Measurements from ENCODE around the gene FAM47E.
"Not testable (repeated sequence)": the region's sequence is repeated elsewhere in the genome, so short reads cannot be mapped to it uniquely, and the experiment has no call there.

FAM47E gene

DNA sequence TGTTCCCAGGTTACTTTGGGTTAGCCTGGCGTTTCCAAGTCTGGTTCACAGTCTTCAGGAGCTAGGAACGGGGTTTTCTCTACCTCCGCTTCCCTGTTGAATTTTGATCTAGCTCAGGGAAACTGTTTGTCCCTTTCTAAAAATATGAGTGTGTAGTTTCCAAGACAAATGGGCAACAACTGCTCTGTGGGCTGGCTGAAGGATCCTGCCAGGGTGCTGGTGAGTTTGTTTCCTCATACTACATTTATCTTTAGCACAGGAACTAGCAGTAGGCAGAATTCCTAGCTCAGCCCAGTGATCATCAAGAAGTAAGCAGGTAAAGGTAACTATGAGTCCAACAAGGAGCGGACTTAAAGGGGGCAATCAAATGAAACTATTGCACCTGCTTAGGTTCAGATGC is 13.3 kb upstream of the FAM47E start:
- TF ChIP-seq, protein P1, sequence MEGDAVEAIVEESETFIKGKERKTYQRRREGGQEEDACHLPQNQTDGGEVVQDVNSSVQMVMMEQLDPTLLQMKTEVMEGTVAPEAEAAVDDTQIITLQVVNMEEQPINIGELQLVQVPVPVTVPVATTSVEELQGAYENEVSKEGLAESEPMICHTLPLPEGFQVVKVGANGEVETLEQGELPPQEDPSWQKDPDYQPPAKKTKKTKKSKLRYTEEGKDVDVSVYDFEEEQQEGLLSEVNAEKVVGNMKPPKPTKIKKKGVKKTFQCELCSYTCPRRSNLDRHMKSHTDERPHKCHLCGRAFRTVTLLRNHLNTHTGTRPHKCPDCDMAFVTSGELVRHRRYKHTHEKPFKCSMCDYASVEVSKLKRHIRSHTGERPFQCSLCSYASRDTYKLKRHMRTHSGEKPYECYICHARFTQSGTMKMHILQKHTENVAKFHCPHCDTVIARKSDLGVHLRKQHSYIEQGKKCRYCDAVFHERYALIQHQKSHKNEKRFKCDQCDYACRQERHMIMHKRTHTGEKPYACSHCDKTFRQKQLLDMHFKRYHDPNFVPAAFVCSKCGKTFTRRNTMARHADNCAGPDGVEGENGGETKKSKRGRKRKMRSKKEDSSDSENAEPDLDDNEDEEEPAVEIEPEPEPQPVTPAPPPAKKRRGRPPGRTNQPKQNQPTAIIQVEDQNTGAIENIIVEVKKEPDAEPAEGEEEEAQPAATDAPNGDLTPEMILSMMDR (IDR thresholded peaks at IDR 0.05; ENCODE audit: low read depth, low read length, missing control alignments), result no peak
- DNase-seq, result no peak
- no peak overlapping the region for H3K27ac ChIP-seq
- no peak overlapping the region for H3K4me3 ChIP-seq (ENCODE audit: low read depth, low read length)
- in situ Hi-C loops (cut with HindIII; ENCODE audit: low pct_ligation_motif_present, low sequenced_read_pairs), result no loop called here
- no peaks in the 10 kb centered on the region for H3K27me3 ChIP-seq (replicated peaks)
- no peaks in the 10 kb centered on the region for H3K36me3 ChIP-seq (replicated peaks)

DNA sequence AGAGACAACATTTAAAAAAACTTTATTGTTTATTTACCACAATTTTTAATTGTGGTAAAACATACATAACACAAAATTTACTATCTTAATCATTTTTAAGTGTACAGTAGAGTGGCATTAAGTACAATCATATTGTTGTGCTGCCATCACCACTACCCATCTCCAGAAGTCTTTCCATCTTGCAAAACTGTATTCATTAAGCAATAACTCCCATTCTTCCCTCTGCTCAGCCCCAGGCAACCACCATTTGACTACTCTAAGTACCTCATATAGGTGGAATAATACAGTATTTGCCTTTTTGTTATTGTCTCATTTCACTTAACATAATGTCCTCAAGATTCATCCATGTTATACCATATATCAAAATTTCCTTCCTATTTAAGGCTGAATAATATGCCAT is 12.8 kb upstream of the FAM47E start:
- in situ Hi-C loops (cut with HindIII; ENCODE audit: low pct_ligation_motif_present, low sequenced_read_pairs), result no loop called here
- TF ChIP-seq, protein P1 (IDR thresholded peaks at IDR 0.05; ENCODE audit: low read depth, low read length, missing control alignments), result no peak

DNA sequence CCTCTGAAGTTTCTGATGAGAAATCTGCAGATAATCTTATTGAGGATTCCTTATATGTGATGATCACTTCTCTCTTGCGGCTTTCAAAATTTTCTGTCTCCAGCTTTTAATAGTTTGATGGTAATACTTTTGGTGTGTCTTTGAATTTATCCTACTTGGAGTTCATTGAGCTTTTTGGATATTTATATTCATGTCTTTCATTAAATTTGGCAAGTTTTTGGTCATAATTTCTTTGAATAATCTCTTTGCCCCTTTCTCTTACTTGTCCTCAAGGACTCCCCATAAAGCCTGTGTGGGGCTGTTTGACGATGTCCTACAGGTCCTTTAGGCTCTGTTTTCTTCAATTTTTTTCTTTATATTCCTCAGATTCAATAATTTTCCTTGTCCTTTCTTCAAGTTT is 11.3 kb upstream of the FAM47E start:
- in situ Hi-C loops (cut with HindIII; ENCODE audit: low pct_ligation_motif_present, low sequenced_read_pairs), result no loop called here
- Histone ChIP-seq H3K27me3 (replicated peaks) (no peaks in the 10 kb centered on the region), H3K4me3 (ENCODE audit: low read depth, low read length) (no peak overlapping the region), H3K36me3 (replicated peaks) (no peaks in the 10 kb centered on the region), H3K27ac (no peak overlapping the region)
- no peak for DNase-seq
- TF ChIP-seq, protein P1 (IDR thresholded peaks at IDR 0.05; ENCODE audit: low read depth, low read length, missing control alignments), result no peak

More for the DNA sequence above, 12.8 kb upstream of the FAM47E start:
- H3K36me3 ChIP-seq (replicated peaks), result no peaks in the 10 kb centered on the region
- no peaks in the 10 kb centered on the region for H3K27me3 ChIP-seq (replicated peaks)
- H3K4me3 ChIP-seq (ENCODE audit: low read depth, low read length), result no peak overlapping the region
- no peak overlapping the region for H3K27ac ChIP-seq
- DNase-seq, result no peak

DNA sequence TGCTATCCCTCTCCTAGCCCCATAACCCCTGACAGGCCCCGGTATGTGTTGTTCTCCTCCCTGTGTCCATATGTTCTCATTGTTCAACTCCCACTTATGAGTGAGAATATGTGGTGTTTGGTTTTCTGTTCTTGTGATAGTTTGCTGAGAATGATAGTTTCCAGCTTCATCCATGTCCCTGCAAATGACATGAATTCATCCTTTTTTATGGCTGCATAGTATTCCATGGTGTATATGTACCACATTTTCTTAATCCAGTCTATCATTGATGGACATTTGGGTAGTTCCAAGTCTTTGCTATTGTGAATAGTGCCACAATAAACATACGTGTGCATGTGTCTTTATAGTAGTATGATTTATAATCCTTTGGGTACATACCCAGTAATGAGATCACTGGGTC is 7.6 kb upstream of the FAM47E start:
- H3K27ac ChIP-seq; H3K4me3 ChIP-seq (ENCODE audit: low read depth, low read length); in situ Hi-C loops (cut with HindIII; ENCODE audit: low pct_ligation_motif_present, low sequenced_read_pairs); DNase-seq; H3K27me3 ChIP-seq (replicated peaks); H3K36me3 ChIP-seq (replicated peaks): not testable (repeated sequence)

DNA sequence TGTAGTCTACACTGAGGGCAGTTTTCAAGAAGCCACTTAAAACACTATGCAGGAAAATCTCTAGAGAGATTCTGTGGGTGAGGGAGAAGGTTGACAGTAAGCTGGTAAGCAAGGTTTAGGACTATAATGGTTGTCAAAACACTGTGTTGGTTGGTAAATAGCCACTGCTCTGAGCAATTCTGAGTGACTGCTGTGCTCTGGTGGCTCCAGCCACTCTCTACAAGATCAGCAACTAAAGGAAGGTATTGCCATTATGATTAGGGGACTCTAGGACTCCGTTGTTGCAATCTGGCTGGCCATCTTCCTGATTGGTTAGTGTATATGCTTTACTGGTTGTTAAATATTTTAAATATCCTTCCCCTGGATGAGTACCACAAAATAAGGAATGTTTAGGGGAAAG is 5.5 kb upstream of the FAM47E start:
- in situ Hi-C loops (cut with HindIII; ENCODE audit: low pct_ligation_motif_present, low sequenced_read_pairs), result no loop called here
- TF ChIP-seq, protein P1 (IDR thresholded peaks at IDR 0.05; ENCODE audit: low read depth, low read length, missing control alignments), result no peak
- no peak for DNase-seq
- Histone ChIP-seq H3K4me3 (ENCODE audit: low read depth, low read length) (no peak overlapping the region), H3K36me3 (replicated peaks) (no peaks in the 10 kb centered on the region), H3K27ac (no peak overlapping the region), H3K27me3 (replicated peaks) (peaks cover 23% of the 10 kb centered on the region)

DNA sequence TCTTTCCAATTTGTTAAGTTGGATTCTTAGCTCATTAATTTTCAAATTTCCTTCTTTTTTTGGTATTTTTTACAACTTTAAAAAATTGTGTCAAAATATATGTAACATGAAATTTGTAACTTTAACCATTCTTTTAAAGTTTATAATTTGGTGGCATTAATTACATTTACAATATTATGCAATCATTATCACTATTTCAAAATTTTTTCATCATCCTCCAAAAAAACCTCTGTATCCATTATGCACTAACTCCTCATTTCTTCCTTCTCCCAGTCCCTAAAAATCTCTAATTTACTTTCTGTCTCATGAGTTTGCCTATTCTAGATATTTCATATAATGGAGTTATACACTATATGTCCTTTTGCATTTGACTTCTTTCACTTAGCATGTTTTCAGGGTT is 4.7 kb upstream of the FAM47E start:
- no peak for DNase-seq
- in situ Hi-C loops (cut with HindIII; ENCODE audit: low pct_ligation_motif_present, low sequenced_read_pairs), result no loop called here
- Histone ChIP-seq H3K36me3 (replicated peaks) (no peaks in the 10 kb centered on the region), H3K27me3 (replicated peaks) (peaks cover 31% of the 10 kb centered on the region), H3K27ac (no peak overlapping the region), H3K4me3 (ENCODE audit: low read depth, low read length) (no peak overlapping the region)
- TF ChIP-seq, protein P1 (IDR thresholded peaks at IDR 0.05; ENCODE audit: low read depth, low read length, missing control alignments), result no peak
